Uterus (tissue), 4 donors: ENCODE results near the gene FPR1. TPM values are rescaled to one million over a fixed set of nuclear protein-coding genes. Genes with fewer than 3 reads are reported as not detected.

Experiments
- DNase-seq, 2 donors: peaks; one replicate each; pipeline ENCODE4 v3.0.0-alpha.2; 2019 to 2020
- H3K27ac ChIP-seq, 2 donors: fragments of 200-600 bp; sonication (generic); 1 replicate in 1 of 2; 2 replicates in 1 of 2; pipeline ENCODE4 v1.5.1; 2016 to 2018
- H3K27me3 ChIP-seq, 2 donors: fragments of 200-600 bp; sonication (generic); one replicate each; pipeline ENCODE4 v1.5.1; 2018 to 2019; ENCODE audit warnings: control low read depth in 1 of 2
- H3K36me3 ChIP-seq, 2 donors: fragments of 200-600 bp; sonication (generic); one replicate each; pipeline ENCODE4 v1.5.1; 2019; ENCODE audit warnings: control low read depth in 1 of 2
- H3K4me1 ChIP-seq, 2 donors: fragments of 200-600 bp; sonication (generic); one replicate each; pipeline ENCODE4 v1.5.1; 2018 to 2019; ENCODE audit warnings: control low read depth in 1 of 2
- H3K4me3 ChIP-seq, 2 donors: fragments of 200-600 bp; sonication (generic); 1 replicate in 1 of 2; 2 replicates in 1 of 2; pipeline ENCODE4 v1.5.1; 2018 to 2019; ENCODE audit warnings: mild to moderate bottlenecking in 1 of 2
- H3K9me3 ChIP-seq, 2 donors: fragments of 200-600 bp; sonication (generic); one replicate each; pipeline ENCODE4 v1.5.1; 2019; ENCODE audit warnings: control low read depth in 1 of 2
- CTCF ChIP-seq, 4 experiments: fragments of 200-600 bp in 2 of 4; fragments of 450-650 bp in 2 of 4; sonication (generic) in 2 of 4; IDR thresholded peaks; one replicate each; pipeline ENCODE4 v1.5.1; 2016 to 2019; ENCODE audit warnings: antibody characterized with exemption in 4 of 4, mild to moderate bottlenecking in 2 of 4, moderate library complexity in 1 of 4
- POLR2A ChIP-seq, 2 donors: fragments of 450-650 bp; IDR thresholded peaks; one replicate each; pipeline ENCODE4 v1.6.1; 2016; ENCODE audit warnings: antibody characterized with exemption in 2 of 2, mild to moderate bottlenecking in 1 of 2, moderate library complexity in 1 of 2
- intact Hi-C: fragments of 100-400 bp; cut with DNase I; formaldehyde crosslinking; loops from one replicate; pipeline ENCODE4 v1.15.1; 2023; ENCODE audit warnings: low total_unique reads
- total RNA-seq, 4 donors: library from RNA; depleted of rRNA in 3 of 4; stranded (reverse); fragments of >200 nt in 3 of 4; gene quantifications; one replicate each; pipeline versions ENCODE4 v1.1.0 to v1.2.4, GENCODE V29; 2014 to 2023
- donor health status: DM: yes; HTN: yes; CAD: no.

FPR1 gene
- total RNA-seq, 4 donors from 2014 or later, result 0.51 to 58.2 (median 2.1) TPM

GRCh38 chr19:51719251-51719988 lies 32.3 kb downstream of the FPR1 start:
- Histone ChIP-seq H3K4me3 (peak overlapping the region in 1 of 2 donors; percentile 14), H3K4me1 (peaks cover 0 to 6% of the 10 kb centered on the region in 2 donors), H3K27ac (no peak overlapping the region), H3K36me3 (no peaks in the 10 kb centered on the region), H3K27me3 (peaks cover 6 to 20% of the 10 kb centered on the region in 2 donors), H3K9me3 (no peaks in the 10 kb centered on the region)
- no peak for DNase-seq
- TF ChIP-seq POLR2A (IDR thresholded peaks at IDR 0.05) (no peak), CTCF (IDR thresholded peaks at IDR 0.05) (no peak)
- intact Hi-C loops, result no loop called here

GRCh38 chr19:51716925-51717324 lies 34.8 kb downstream of the FPR1 start:
- H3K9me3 ChIP-seq, result no peaks in the 10 kb centered on the region
- DNase-seq, result no peak
- H3K36me3 ChIP-seq, result no peaks in the 10 kb centered on the region
- H3K27ac ChIP-seq, result no peak overlapping the region
- H3K27me3 ChIP-seq, result peaks cover 6 to 13% of the 10 kb centered on the region in 2 donors
- TF ChIP-seq CTCF (IDR thresholded peaks at IDR 0.05) (no peak), POLR2A (IDR thresholded peaks at IDR 0.05) (no peak)
- intact Hi-C loops, result no loop called here
- H3K4me3 ChIP-seq, result no peak overlapping the region
- peaks cover 0 to 6% of the 10 kb centered on the region in 2 donors for H3K4me1 ChIP-seq

- TF ChIP-seq CTCF (IDR thresholded peaks at IDR 0.05) (no peak), POLR2A (IDR thresholded peaks at IDR 0.05) (no peak)
- no peaks in the 10 kb centered on the region for H3K9me3 ChIP-seq
- no peak overlapping the region for H3K27ac ChIP-seq
- intact Hi-C loops, result no loop called here
- H3K4me3 ChIP-seq, result no peak overlapping the region
- DNase-seq, result no peak
- peaks cover 0 to 6% of the 10 kb centered on the region in 2 donors for H3K4me1 ChIP-seq
- H3K36me3 ChIP-seq, result no peaks in the 10 kb centered on the region
- H3K27me3 ChIP-seq, result peaks cover 5 to 6% of the 10 kb centered on the region in 2 donors
Measured at GRCh38 chr19:51715850-51716249, 35.8 kb downstream of the FPR1 start.

- Histone ChIP-seq H3K36me3 (no peaks in the 10 kb centered on the region), H3K27me3 (peaks cover 5 to 6% of the 10 kb centered on the region in 2 donors), H3K4me3 (no peak overlapping the region), H3K4me1 (peaks cover 0 to 6% of the 10 kb centered on the region in 2 donors), H3K27ac (no peak overlapping the region), H3K9me3 (no peaks in the 10 kb centered on the region)
- intact Hi-C loops, result no loop called here
- no peak for DNase-seq
- TF ChIP-seq POLR2A (IDR thresholded peaks at IDR 0.05) (no peak), CTCF (IDR thresholded peaks at IDR 0.05) (no peak)
Measured at GRCh38 chr19:51714848-51715247, 36.8 kb downstream of the FPR1 start.
